NCI-H1105 treated with DMSO at 0.1 percent for 48 hours (cell line): ENCODE results near the gene EDC3.
"Not testable (repeated sequence)": the region's sequence is repeated elsewhere in the genome, so short reads cannot be mapped to it uniquely, and the experiment has no call there.

Experiments
- DNase-seq: peaks from one replicate; lab custom pipeline; 2025; lab: John Stamatoyannopoulos, UW

The EDC3 gene

GRCh38 chr15:74651242-74651741, 44.5 kb downstream of the EDC3 start:
- DNase-seq, result peak; percentile 94

GRCh38 chr15:74648051-74648842, 47.6 kb downstream of the EDC3 start:
- no peak for DNase-seq

- no peak for DNase-seq
These were observed 49.3 kb downstream of the EDC3 start for GRCh38 chr15:74646480-74646879.

- DNase-seq, result no peak
These were observed 52.1 kb downstream of the EDC3 start for GRCh38 chr15:74643665-74644204.

- peak; percentile 74 for DNase-seq
These were observed 52.8 kb downstream of the EDC3 start for GRCh38 chr15:74642734-74643664.

GRCh38 chr15:74642348-74642733, 53.5 kb downstream of the EDC3 start:
- DNase-seq, result peak; percentile 89

GRCh38 chr15:74641151-74641550, 54.7 kb downstream of the EDC3 start:
- no peak for DNase-seq

GRCh38 chr15:74636984-74637383, 58.8 kb downstream of the EDC3 start:
- no peak for DNase-seq

- peak; percentile 24 for DNase-seq
These were observed 60.6 kb downstream of the EDC3 start for GRCh38 chr15:74635228-74635627.

- DNase-seq, result no peak
These were observed 62.0 kb downstream of the EDC3 start for GRCh38 chr15:74633781-74634180.

GRCh38 chr15:74632601-74633000, 63.2 kb downstream of the EDC3 start:
- no peak for DNase-seq

- peak; percentile 6 for DNase-seq
These were observed 63.8 kb downstream of the EDC3 start for GRCh38 chr15:74631935-74632560.

GRCh38 chr15:74631408-74631807, 64.4 kb downstream of the EDC3 start:
- no peak for DNase-seq

- DNase-seq, result no peak
These were observed 64.8 kb downstream of the EDC3 start for GRCh38 chr15:74631087-74631385.

- no peak for DNase-seq
These were observed 65.3 kb downstream of the EDC3 start for GRCh38 chr15:74630284-74631086.

GRCh38 chr15:74629696-74630095, 66.1 kb downstream of the EDC3 start:
- DNase-seq, result not testable (repeated sequence)

- no peak for DNase-seq
These were observed 66.9 kb downstream of the EDC3 start for GRCh38 chr15:74628949-74629348.

GRCh38 chr15:74628199-74628598, 67.6 kb downstream of the EDC3 start:
- no peak for DNase-seq

GRCh38 chr15:74627766-74628165, 68.1 kb downstream of the EDC3 start:
- no peak for DNase-seq

- DNase-seq, result no peak
These were observed 68.8 kb downstream of the EDC3 start for GRCh38 chr15:74626752-74627692.
